Mucosa of stomach (tissue), 1 donor: ENCODE data around the gene TSPAN33.
A peak's percentile ranks its signal among the peaks of the same experiment; 100 is the strongest.

ENCODE experiments used
- H3K27me3 ChIP-seq: one replicate; pipeline ENCODE4 v1.7.0; 2013; ENCODE audit warnings: mild to moderate bottlenecking, low read length; ENCODE audit not compliant: control insufficient read depth, insufficient read depth
- H3K36me3 ChIP-seq: one replicate; pipeline ENCODE4 v1.7.0; 2013; ENCODE audit warnings: low read length; ENCODE audit not compliant: control insufficient read depth, insufficient read depth
- H3K4me1 ChIP-seq: one replicate; pipeline ENCODE4 v1.7.0; 2013; ENCODE audit warnings: mild to moderate bottlenecking, low read length; ENCODE audit not compliant: control insufficient read depth, insufficient read depth
- H3K4me3 ChIP-seq: one replicate; pipeline ENCODE4 v1.7.0; 2013; ENCODE audit warnings: low read length
- H3K9ac ChIP-seq: one replicate; pipeline ENCODE4 v1.7.0; 2013; ENCODE audit warnings: mild to moderate bottlenecking, low read length, moderate library complexity
- H3K9me3 ChIP-seq: one replicate; pipeline ENCODE4 v1.7.0; 2013; ENCODE audit warnings: mild to moderate bottlenecking, low read length, moderate library complexity; ENCODE audit not compliant: control insufficient read depth
- donor health status: Pancreatic carcinoma.

TSPAN33 gene

DNA sequence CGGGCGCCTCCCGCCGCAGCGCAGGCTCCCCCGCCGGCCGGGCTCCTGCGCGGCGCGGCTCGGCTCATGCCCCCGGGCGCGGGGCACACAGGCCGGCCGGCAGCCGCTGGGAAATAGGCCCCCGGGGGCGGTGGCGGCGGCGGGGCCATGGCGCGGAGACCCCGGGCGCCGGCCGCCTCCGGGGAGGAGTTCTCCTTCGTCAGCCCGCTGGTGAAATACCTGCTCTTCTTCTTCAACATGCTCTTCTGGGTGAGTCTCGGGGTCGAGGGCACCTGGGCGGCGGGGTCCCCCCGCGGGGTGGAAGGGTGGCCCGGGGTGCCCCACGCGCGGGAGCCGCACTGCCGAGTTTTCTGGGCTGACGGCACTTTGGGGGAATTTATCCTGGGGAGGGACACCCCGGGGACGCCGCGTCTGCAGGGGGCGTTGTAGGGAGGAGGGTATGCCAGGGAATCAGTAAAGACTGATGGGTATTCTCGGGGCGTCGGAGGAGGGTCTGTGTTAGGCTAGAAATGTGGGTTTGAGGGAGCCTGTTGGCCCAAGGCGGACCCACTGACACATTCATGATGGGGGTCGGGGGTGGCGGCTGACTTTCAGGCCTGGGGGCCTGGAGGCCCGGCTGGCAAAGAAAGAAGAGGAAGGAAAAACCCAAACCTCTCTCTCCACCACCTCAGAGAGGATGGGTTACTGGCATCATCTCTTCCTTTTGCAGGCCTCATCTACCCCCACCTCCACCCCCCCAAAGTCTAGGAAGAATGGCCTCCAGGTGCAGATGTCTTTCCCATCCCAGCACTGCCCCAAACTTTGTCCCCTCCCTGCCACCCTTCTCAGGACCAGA is 544 bp downstream of the TSPAN33 start:
- Histone ChIP-seq H3K9ac (peak overlapping the region; percentile 57), H3K4me3 (no peak overlapping the region), H3K36me3 (no peaks in the 10 kb centered on the region), H3K9me3 (no peaks in the 10 kb centered on the region), H3K27me3 (peaks cover 20% of the 10 kb centered on the region), H3K4me1 (peaks cover 7% of the 10 kb centered on the region)

GRCh38 chr7:129146237-129146979 is 1.9 kb downstream of the TSPAN33 start:
- peaks cover 20% of the 10 kb centered on the region for H3K27me3 ChIP-seq
- no peak overlapping the region for H3K4me3 ChIP-seq
- peaks cover 7% of the 10 kb centered on the region for H3K4me1 ChIP-seq
- no peaks in the 10 kb centered on the region for H3K9me3 ChIP-seq
- no peaks in the 10 kb centered on the region for H3K36me3 ChIP-seq
- H3K9ac ChIP-seq: no peak overlapping the region

GRCh38 chr7:129147731-129148130 is 3.2 kb downstream of the TSPAN33 start:
- no peak overlapping the region for H3K4me3 ChIP-seq
- peaks cover 20% of the 10 kb centered on the region for H3K27me3 ChIP-seq
- no peak overlapping the region for H3K9ac ChIP-seq
- peaks cover 7% of the 10 kb centered on the region for H3K4me1 ChIP-seq
- no peaks in the 10 kb centered on the region for H3K36me3 ChIP-seq
- H3K9me3 ChIP-seq: no peaks in the 10 kb centered on the region

GRCh38 chr7:129149511-129149910 is 5.0 kb downstream of the TSPAN33 start:
- Histone ChIP-seq H3K9ac (no peak overlapping the region), H3K36me3 (no peaks in the 10 kb centered on the region), H3K27me3 (peaks cover 11% of the 10 kb centered on the region), H3K9me3 (no peaks in the 10 kb centered on the region), H3K4me3 (no peak overlapping the region), H3K4me1 (no peaks in the 10 kb centered on the region)

DNA sequence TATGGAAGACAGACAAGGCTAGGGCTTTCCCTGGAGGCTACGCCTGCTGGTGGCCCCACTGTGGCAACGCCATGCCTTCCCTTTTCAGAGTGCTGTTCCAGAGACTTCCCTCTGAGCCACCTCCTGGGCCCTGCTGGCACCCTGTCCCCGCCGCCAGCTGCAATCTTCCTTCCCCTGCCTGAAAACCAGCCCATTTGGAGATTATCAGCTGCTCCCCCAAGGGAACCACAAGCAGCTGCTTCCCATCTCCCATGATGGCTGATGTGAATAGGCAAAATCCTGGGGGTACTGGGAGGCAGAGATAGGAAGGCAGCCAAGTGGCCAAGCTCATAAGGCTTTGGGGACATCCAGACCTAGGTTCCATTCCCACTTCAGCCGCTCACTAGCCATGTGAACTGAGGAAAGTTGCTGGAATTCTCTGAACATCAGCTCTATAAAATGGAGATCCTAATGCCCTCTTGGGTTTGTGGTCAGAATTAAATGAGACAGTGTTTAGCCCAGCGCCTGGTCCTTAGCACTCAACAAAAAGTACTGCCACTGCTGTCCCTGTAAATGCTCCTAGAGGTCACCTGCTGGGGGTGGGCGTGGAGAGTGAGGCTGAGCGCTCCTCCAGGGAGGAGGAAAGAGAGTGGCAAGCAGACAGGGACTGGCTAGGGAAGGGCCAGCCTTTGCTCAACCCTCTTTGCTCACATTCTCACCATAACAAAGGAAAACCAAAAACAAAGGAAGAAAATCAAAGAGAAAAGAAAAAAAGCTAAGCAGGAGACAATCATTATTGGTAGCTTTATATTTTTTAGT is 5.9 kb downstream of the TSPAN33 start:
- no peak overlapping the region for H3K9ac ChIP-seq
- H3K9me3 ChIP-seq: no peaks in the 10 kb centered on the region
- peaks cover 6% of the 10 kb centered on the region for H3K27me3 ChIP-seq
- H3K4me3 ChIP-seq: no peak overlapping the region
- H3K4me1 ChIP-seq: no peaks in the 10 kb centered on the region
- no peaks in the 10 kb centered on the region for H3K36me3 ChIP-seq

GRCh38 chr7:129157651-129158050 is 13.1 kb downstream of the TSPAN33 start:
- Histone ChIP-seq H3K4me1 (no peaks in the 10 kb centered on the region), H3K27me3 (no peaks in the 10 kb centered on the region), H3K9ac (no peak overlapping the region), H3K9me3 (no peaks in the 10 kb centered on the region), H3K4me3 (no peak overlapping the region), H3K36me3 (no peaks in the 10 kb centered on the region)

DNA sequence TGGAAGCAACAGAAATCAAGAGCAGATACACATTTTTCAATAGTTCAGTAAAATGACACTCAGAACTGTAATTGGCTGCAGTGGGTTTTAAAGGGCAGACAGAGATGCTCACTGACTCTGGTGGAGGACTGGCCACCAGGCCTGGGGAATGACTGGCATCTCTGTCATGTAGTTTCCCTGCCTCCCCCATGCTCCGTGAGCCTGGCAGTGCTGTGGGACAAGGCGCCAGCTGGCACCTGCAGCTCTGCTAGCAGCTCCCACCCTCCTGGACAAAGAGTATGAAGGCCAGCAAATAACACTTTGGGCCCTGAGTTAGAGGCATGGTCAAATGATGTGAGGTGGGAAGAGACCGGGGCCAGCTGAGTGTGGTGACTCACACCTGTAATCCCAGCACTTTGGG is 15.0 kb downstream of the TSPAN33 start:
- H3K27me3 ChIP-seq: no peaks in the 10 kb centered on the region
- no peaks in the 10 kb centered on the region for H3K9me3 ChIP-seq
- no peak overlapping the region for H3K9ac ChIP-seq
- no peak overlapping the region for H3K4me3 ChIP-seq
- H3K36me3 ChIP-seq: no peaks in the 10 kb centered on the region
- no peaks in the 10 kb centered on the region for H3K4me1 ChIP-seq

- Histone ChIP-seq H3K9ac (no peak overlapping the region), H3K4me3 (no peak overlapping the region), H3K9me3 (no peaks in the 10 kb centered on the region)
Observed at GRCh38 chr7:129160161-129160905, 15.8 kb downstream of the TSPAN33 start.

DNA sequence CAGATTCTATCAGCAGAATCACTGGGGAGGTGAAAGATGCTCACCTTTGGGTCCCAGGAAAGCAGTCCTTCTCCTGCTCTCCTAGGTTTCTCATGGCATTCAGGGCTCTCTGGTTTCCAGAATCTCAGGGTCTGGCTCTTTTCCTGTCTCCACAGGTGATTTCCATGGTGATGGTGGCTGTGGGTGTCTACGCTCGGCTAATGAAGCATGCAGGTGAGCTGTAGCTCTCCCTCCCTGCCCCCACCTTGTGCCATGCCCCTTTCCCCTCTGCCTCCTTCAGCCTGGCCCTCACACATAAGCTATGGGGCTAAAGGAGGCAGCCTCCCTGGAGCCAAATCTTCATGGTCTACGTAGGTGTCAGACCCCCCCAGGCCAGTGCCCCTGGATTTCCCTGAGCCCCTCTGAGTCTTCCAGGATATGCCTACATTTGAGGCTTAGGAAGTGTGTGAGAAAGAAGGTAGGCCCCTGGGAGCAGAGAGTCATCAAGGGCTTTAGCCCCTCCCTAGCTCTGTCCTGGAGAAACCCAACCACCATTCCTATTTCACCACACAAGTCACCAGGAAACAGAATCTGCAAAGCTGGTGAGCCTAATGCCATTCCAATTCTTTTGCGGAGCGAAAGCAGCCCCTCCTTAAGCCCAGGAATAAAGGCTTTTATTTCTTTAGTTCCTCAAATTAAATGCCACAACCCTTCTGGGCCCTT is 17.2 kb downstream of the TSPAN33 start:
- H3K36me3 ChIP-seq: no peaks in the 10 kb centered on the region
- H3K4me3 ChIP-seq: no peak overlapping the region
- H3K9ac ChIP-seq: no peak overlapping the region
- no peaks in the 10 kb centered on the region for H3K4me1 ChIP-seq
- H3K27me3 ChIP-seq: no peaks in the 10 kb centered on the region
- H3K9me3 ChIP-seq: no peaks in the 10 kb centered on the region

More at GRCh38 chr7:129160161-129160905, 15.8 kb downstream of the TSPAN33 start:
- no peaks in the 10 kb centered on the region for H3K36me3 ChIP-seq
- H3K27me3 ChIP-seq: no peaks in the 10 kb centered on the region
- no peaks in the 10 kb centered on the region for H3K4me1 ChIP-seq

- Histone ChIP-seq H3K9ac (no peak overlapping the region), H3K27me3 (no peaks in the 10 kb centered on the region), H3K4me1 (no peaks in the 10 kb centered on the region), H3K9me3 (no peaks in the 10 kb centered on the region), H3K36me3 (no peaks in the 10 kb centered on the region), H3K4me3 (no peak overlapping the region)
Observed at GRCh38 chr7:129162732-129163131, 18.2 kb downstream of the TSPAN33 start.
